Measurements from ENCODE around the gene ATP7B.
A peak's percentile ranks its signal among the peaks of the same experiment; 100 is the strongest.

Gene ATP7B

DNA sequence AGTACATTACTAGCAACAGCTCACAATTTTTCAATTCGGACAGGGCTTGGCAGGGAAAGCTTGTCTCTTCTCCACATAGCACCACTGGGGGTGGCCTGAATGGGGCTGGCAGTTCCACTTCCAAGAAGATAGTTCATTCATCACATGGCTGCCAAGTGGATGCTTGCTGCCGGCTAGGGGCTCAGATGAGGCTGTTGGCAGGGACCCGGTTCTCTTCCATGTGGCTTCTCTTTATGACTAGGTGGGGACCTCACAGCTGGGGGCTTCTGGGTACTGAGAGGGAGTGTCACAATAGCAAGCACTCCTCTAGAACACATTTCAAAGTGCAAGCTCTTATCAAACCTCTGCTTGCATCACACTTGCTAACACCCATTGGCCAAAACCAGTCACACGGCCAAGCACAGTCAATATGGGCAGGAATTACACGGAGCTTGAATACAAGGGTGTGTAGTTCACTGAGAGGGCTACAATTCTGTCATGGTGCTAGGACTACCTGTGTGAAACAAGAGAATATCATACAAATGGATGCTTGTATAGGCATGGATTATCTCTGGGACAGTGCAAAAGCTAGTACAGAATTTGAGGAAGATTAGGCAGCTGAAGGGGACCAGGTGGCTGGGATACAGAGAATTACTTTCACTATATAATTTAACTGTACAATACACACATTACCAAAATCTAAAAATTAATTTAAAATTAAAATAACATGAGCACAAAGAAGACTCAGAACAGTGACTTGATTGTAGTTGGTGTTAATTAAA lies 32.3 kb downstream of the ATP7B start:
- peak; percentile 68 for DNase-seq (ENCODE audit: low read depth)

GRCh38 chr13:51977625-51978024 lies 33.6 kb downstream of the ATP7B start:
- DNase-seq (ENCODE audit: low read depth) = peak; percentile 19

DNA sequence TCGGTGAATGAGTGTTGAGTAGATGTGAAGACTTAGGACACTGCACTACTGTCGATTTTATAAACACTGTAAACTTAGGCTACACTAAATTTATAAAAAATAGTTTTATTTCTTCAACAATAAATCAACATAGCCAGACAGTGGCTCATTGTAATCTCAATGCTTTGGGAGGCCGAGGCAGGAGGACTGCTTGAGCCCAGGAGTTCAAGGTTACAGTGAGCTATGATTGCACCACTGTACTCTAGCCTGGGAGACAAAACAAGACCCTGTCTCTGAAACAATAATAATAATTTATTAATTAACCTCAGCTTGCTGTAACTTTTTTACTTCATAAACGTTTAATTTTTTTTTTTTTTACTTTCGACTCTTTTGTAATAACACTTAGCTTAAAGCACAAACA lies 34.4 kb downstream of the ATP7B start:
- DNase-seq (ENCODE audit: low read depth) = no peak

GRCh38 chr13:51976423-51976822 lies 34.8 kb downstream of the ATP7B start:
- no peak for DNase-seq (ENCODE audit: low read depth)

DNA sequence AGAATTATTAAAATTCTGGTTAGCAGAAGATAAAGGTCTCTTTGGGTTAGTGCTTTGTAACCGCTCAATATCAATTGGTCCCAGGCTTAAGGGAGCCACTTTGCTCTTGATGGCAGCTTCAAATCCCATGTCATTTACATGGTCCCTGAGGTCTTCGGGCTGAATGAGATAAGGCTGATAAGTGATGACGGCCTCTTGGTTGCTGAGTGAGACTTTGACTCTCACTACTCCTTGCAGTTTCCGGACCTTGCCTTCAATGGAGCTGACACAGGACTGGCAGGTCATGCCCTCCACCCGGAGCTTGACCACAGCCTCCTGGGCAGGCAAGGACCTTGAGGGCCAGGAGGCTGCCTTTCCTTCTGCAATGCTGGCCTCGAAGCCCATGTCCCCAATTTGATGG lies 36.8 kb downstream of the ATP7B start:
- DNase-seq (ENCODE audit: low read depth) = no peak

GRCh38 chr13:51971520-51972426 lies 39.5 kb downstream of the ATP7B start:
- DNase-seq (ENCODE audit: low read depth) = peak; percentile 37

- DNase-seq (ENCODE audit: low read depth) = no peak
Measured at GRCh38 chr13:51970349-51970748, 40.9 kb downstream of the ATP7B start.

DNA sequence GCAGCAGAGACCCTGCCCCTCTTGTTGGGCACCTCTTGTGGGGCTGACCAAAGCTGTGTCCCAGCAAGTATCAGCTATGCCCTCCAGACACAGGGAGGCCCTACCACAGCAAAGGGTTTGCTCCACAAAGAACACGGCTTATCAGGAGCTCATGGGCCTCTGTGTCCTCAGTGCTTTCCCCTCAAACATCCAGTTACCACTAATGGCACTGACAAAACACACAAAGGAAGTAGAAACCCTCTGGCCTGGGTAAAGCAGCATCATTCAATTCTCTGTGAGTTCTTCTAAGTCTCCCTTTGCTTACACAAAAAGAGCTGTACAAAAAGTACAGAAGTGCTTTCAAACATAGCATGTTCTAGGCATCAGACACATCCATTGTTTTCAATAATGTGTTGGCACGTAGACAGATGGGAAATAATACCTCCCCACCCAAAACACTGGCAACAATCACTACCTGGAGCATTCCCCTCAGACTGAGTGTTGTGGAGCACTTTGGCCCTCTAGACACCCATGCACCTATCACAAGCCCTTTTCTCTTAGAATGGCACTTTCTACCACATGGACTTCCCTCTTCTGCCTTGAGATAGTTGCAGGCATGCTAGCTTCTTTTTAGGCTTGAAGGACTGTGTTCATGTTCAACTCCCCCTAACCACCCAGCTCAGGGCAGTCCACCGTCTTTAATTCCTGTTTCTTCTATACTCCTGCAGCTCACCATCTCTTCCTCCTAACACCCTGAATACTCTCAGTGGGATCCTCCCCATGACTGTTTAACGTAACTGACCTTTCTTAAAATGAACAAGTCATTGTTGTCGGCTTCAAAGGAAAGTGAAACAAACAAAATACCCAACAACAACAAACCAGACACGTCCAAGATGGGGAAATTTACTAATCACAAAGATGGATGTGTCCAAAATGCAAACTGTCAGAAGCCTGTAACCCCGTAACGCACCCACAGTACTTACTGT lies 43.5 kb downstream of the ATP7B start:
- no peak for DNase-seq (ENCODE audit: low read depth)

DNA sequence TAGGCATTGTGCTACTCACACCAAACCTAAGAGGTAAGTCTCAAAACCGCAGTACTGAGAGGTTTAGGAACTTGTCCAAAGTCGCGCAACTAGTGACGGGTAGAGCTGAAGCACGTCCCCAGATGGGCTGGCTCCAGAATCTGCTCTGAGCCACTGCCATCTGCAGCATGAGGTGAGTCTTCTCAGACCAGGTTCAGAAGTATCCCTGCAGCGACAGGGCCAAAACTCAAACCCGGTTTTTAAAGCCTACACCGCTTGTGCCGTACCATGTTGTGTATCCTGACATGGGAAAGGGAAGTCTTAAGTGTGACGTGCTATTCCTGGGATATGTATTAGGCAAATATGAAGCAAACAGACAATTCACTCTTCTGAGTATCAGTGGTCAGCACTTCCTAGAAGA lies 45.1 kb downstream of the ATP7B start:
- no peak for DNase-seq (ENCODE audit: low read depth)

GRCh38 chr13:51961493-51962403 lies 49.5 kb downstream of the ATP7B start:
- DNase-seq (ENCODE audit: low read depth) = peak; percentile 56

GRCh38 chr13:51960766-51961165 lies 50.5 kb downstream of the ATP7B start:
- DNase-seq (ENCODE audit: low read depth) = no peak

GRCh38 chr13:51959773-51960172 lies 51.5 kb downstream of the ATP7B start:
- DNase-seq (ENCODE audit: low read depth) = no peak

GRCh38 chr13:51958217-51958547 lies 53.1 kb downstream of the ATP7B start:
- no peak for DNase-seq (ENCODE audit: low read depth)

GRCh38 chr13:51957377-51958216 lies 53.7 kb downstream of the ATP7B start:
- DNase-seq (ENCODE audit: low read depth) = no peak

GRCh38 chr13:51956717-51957116 lies 54.5 kb downstream of the ATP7B start:
- no peak for DNase-seq (ENCODE audit: low read depth)

DNA sequence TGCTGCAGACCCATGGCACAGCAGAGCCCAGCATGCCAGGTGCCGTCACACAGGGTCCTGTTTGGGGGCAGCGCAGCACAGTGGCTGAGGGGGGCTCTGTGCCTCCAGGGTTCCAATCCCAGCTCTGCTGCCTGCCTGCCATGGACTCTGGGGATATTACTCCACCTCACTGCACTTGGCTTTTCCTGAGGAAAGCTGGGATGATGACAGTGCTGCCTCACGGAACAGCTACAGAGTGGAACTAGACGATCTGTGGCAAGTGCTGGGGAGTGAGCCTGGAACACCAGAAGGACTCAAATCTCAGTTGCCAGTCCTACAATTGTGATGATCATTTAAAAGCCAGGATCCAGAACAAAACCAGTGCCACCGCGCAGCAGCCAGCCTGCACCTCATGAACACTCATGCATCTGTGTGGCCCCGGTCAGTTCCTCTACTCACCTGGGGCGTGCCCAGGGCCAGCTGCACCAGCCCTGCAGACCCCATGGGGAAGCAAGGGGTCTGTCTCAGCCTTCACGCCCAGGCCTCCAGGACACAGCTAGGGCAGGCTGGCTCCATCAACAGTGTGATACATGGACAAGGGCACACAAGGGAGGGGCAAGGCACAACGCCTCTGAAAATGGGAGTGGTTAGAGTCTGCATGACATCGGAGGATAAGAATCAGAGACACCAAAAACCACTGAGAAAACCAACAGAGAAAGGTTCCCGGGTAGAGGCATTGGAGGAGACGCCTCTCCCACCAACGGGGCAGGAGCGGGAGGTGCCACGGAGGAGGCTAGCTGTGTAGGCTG lies 55.2 kb downstream of the ATP7B start:
- DNase-seq (ENCODE audit: low read depth) = no peak

DNA sequence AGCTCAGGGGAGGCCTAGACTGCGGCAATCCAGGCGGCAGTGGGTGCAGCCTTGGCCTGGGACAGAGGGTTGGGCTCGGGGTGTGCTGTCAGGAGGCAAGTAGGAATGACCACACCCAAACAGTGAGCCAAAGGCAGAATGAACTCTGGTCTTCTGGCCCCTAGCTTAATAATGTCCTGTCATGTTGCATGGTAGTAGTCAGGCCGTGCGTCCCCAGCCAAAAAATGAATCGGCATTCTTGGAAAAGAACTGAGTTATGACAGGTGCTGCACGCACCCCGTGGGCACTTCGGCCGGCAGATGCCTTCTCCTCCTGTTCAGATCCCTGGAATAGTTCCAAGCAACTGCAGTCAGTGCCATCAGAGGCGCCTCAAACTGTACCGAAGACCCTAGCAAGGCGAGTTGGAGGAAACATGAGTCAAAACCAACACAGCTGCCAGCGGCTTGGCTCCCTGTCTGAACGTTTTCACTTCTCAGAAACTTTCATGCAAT lies 55.9 kb downstream of the ATP7B start:
- DNase-seq (ENCODE audit: low read depth) = no peak

DNA sequence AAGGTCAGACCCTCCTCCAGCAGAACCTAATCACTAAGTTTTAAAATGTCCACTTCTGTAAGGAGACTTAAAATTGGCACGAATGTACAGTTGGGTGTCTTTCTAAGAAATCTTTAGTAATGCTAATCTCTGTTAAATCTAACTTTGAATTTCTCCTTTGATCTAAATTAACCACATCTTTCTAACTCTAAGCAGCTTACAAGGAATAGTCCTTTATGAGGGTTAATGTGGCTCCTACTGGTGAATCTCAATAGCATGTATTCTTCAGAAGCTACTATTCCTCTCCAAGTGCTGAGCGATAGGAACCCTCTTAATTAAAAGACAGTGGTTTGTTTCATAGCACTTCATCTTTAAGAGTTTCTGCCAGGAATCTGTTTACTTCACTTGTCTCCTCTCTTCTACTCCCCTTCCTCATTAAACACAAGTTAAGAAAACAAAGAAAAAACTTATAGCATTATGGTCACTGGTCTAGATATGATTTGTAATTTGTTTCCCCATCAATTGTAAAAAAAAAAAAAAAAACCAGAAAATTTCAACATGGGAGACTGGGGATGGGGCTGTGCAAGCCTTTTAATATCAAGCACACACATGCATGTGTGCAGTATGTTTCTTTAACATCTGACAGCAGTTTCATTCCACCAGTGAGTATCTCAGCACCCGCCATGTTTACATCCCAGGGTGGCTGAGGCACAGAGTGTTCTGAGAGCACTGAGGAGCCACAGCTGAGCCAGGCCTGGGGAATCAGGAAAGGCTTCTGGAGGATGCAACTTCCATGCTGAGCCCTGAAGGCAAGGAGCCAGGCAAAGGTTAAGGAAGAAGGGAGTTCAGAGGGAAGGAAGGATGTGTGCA lies 57.7 kb downstream of the ATP7B start:
- DNase-seq (ENCODE audit: low read depth) = no peak
